ENCODE data around the gene FBXW11.
"Not testable (repeated sequence)": the region's sequence is repeated elsewhere in the genome, so short reads cannot be mapped to it uniquely, and the experiment has no call there.

The FBXW11 gene

GRCh38 chr5:171954721-171955120 is 51.7 kb downstream of the FBXW11 start:
- DNase-seq: no peak
- ATAC-seq: no peak

GRCh38 chr5:171953860-171954701 is 52.4 kb downstream of the FBXW11 start:
- ATAC-seq (no peak), DNase-seq (no peak)

GRCh38 chr5:171952021-171952420 is 54.4 kb downstream of the FBXW11 start:
- ATAC-seq: no peak
- no peak for DNase-seq

GRCh38 chr5:171951218-171951617 is 55.2 kb downstream of the FBXW11 start:
- no peak for ATAC-seq
- DNase-seq: no peak

GRCh38 chr5:171946000-171946781 is 60.2 kb downstream of the FBXW11 start:
- no peak for ATAC-seq
- DNase-seq: no peak

- DNase-seq (no peak), ATAC-seq (no peak)
Observed at GRCh38 chr5:171945476-171945875, 61.0 kb downstream of the FBXW11 start.

GRCh38 chr5:171945066-171945465 is 61.4 kb downstream of the FBXW11 start:
- ATAC-seq: no peak
- DNase-seq: no peak

GRCh38 chr5:171942112-171942516 is 64.3 kb downstream of the FBXW11 start:
- ATAC-seq: peak; percentile 9
- DNase-seq: not testable (repeated sequence)

GRCh38 chr5:171941675-171942074 is 64.8 kb downstream of the FBXW11 start:
- not testable (repeated sequence) for ATAC-seq, DNase-seq

- peak; percentile 55 for ATAC-seq
- not testable (repeated sequence) for DNase-seq
Observed at GRCh38 chr5:171941275-171941674, 65.2 kb downstream of the FBXW11 start.

GRCh38 chr5:171939951-171940350 is 66.5 kb downstream of the FBXW11 start:
- no peak for ATAC-seq
- DNase-seq: no peak

- no peak for DNase-seq
- no peak for ATAC-seq
Observed at GRCh38 chr5:171938358-171938757, 68.1 kb downstream of the FBXW11 start.

- no peak for DNase-seq
- ATAC-seq: no peak
Observed at GRCh38 chr5:171937351-171937750, 69.1 kb downstream of the FBXW11 start.

- no peak for ATAC-seq
- DNase-seq: no peak
Observed at GRCh38 chr5:171934586-171934985, 71.9 kb downstream of the FBXW11 start.

- ATAC-seq: peak; percentile 57
- no peak for DNase-seq
Observed at GRCh38 chr5:171931163-171931562, 75.3 kb downstream of the FBXW11 start.

GRCh38 chr5:171927345-171927941 is 79.0 kb downstream of the FBXW11 start:
- no peak for ATAC-seq
- no peak for DNase-seq

GRCh38 chr5:171926311-171926710 is 80.1 kb downstream of the FBXW11 start:
- peak; percentile 13 for DNase-seq
- no peak for ATAC-seq

GRCh38 chr5:171924493-171925122 is 81.8 kb downstream of the FBXW11 start:
- ATAC-seq (no peak), DNase-seq (no peak)

GRCh38 chr5:171920765-171921391 is 85.6 kb downstream of the FBXW11 start:
- ATAC-seq: no peak
- DNase-seq: no peak

GRCh38 chr5:171915700-171916099 is 90.7 kb downstream of the FBXW11 start:
- DNase-seq, ATAC-seq: not testable (repeated sequence)

- DNase-seq (no peak), ATAC-seq (no peak)
Observed at GRCh38 chr5:171914726-171915338, 91.6 kb downstream of the FBXW11 start.

GRCh38 chr5:171913987-171914273 is 92.5 kb downstream of the FBXW11 start:
- no peak for DNase-seq

More at GRCh38 chr5:171913987-171914273, 92.5 kb downstream of the FBXW11 start:
- ATAC-seq: peak; percentile 43

All from stimulated activated naive CD8-positive, alpha-beta T cell treated with anti-CD3 and anti-CD28 coated beads, Interleukin-15, Interleukin-2, amounts not matched to agents 100 U/mL and 50 U/mL, for 24 hours (primary cell).